ENCODE results near the gene PLBD2. TPM values are rescaled to one million over a fixed set of nuclear protein-coding genes. Genes with fewer than 3 reads are reported as not detected.
A peak's percentile ranks its signal among the peaks of the same experiment; 100 is the strongest.

The PLBD2 gene
- total and polyA plus RNA-seq, 10 of the 15 experiments (the other 5 are each of a cell fraction or from before 2014, with no cell fraction given) = 1.4 to 16.6 (median 5.9) TPM

- TF ChIP-seq, protein P1, sequence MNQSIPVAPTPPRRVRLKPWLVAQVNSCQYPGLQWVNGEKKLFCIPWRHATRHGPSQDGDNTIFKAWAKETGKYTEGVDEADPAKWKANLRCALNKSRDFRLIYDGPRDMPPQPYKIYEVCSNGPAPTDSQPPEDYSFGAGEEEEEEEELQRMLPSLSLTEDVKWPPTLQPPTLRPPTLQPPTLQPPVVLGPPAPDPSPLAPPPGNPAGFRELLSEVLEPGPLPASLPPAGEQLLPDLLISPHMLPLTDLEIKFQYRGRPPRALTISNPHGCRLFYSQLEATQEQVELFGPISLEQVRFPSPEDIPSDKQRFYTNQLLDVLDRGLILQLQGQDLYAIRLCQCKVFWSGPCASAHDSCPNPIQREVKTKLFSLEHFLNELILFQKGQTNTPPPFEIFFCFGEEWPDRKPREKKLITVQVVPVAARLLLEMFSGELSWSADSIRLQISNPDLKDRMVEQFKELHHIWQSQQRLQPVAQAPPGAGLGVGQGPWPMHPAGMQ (IDR thresholded peaks at IDR 0.05; ENCODE audit: borderline replicate concordance) = no peak
- TF ChIP-seq E2F8 (IDR thresholded peaks at IDR 0.05; ENCODE audit: low read depth, partially characterized antibody) (no peak), ZBTB11 (CRISPR knock-in tag; IDR thresholded peaks at IDR 0.05) (0 out of 2 replicates have a peak, but pooled peaks have one; percentile 38), ZBTB4 (CRISPR knock-in tag; IDR thresholded peaks at IDR 0.05) (peak; percentile 87; the same call in 1 of the 2 replicates), EGR1 (IDR thresholded peaks at IDR 0.05; ENCODE audit: borderline replicate concordance in 1 of 2, low read depth in 2 of 2, low read length in 2 of 2) (peak; percentile 16 to 94), CHD2 (IDR thresholded peaks at IDR 0.05; ENCODE audit: borderline replicate concordance, low read depth, low read length) (no peak), ZNF217 (IDR thresholded peaks at IDR 0.05) (no peak), GABPA (IDR thresholded peaks at IDR 0.05; ENCODE audit: low read depth) (no peak)
- TF ChIP-seq, protein P2, sequence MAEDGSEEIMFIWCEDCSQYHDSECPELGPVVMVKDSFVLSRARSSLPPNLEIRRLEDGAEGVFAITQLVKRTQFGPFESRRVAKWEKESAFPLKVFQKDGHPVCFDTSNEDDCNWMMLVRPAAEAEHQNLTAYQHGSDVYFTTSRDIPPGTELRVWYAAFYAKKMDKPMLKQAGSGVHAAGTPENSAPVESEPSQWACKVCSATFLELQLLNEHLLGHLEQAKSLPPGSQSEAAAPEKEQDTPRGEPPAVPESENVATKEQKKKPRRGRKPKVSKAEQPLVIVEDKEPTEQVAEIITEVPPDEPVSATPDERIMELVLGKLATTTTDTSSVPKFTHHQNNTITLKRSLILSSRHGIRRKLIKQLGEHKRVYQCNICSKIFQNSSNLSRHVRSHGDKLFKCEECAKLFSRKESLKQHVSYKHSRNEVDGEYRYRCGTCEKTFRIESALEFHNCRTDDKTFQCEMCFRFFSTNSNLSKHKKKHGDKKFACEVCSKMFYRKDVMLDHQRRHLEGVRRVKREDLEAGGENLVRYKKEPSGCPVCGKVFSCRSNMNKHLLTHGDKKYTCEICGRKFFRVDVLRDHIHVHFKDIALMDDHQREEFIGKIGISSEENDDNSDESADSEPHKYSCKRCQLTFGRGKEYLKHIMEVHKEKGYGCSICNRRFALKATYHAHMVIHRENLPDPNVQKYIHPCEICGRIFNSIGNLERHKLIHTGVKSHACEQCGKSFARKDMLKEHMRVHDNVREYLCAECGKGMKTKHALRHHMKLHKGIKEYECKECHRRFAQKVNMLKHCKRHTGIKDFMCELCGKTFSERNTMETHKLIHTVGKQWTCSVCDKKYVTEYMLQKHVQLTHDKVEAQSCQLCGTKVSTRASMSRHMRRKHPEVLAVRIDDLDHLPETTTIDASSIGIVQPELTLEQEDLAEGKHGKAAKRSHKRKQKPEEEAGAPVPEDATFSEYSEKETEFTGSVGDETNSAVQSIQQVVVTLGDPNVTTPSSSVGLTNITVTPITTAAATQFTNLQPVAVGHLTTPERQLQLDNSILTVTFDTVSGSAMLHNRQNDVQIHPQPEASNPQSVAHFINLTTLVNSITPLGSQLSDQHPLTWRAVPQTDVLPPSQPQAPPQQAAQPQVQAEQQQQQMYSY (CRISPR knock-in tag; IDR thresholded peaks at IDR 0.05) = peak; percentile 87; the same call in 1 of the 2 replicates
These were observed at the start of gene PLBD2 (continued) for GRCh38 chr12:113358381-113359132.

Data from GM12878 (cell line).